OCI-LY3 (cell line): ENCODE measurements around the gene ZNF280B.

Experiments
- H2AFZ ChIP-seq: fragments of 200-600, 300-600 bp; shearing (Covaris generic); 2 replicates; pipeline ENCODE4 v1.6.0; 2014; ENCODE audit warnings: antibody characterized with exemption, low read depth, low read length
- H3K27ac ChIP-seq: fragments of 200-600, 300-600 bp; sonication (generic); 2 replicates; pipeline ENCODE4 v1.5.1; 2014; ENCODE audit warnings: mild to moderate bottlenecking, low read length, moderate library complexity, mixed read lengths
- H3K27me3 ChIP-seq: fragments of 200-600, 300-600 bp; sonication (generic); 2 replicates; pipeline ENCODE4 v1.6.1; 2014; ENCODE audit warnings: low read depth, low read length, mixed read lengths
- H3K36me3 ChIP-seq: fragments of 200-600, 300-600 bp; sonication (generic); replicated peaks from 2 replicates; pipeline ENCODE3; 2014; ENCODE audit warnings: low read depth, low read length, mixed read lengths
- H3K4me1 ChIP-seq: fragments of 300-600, 200-600 bp; sonication (generic); 2 replicates; pipeline ENCODE4 v1.6.1; 2014; ENCODE audit warnings: low read length, mixed read lengths
- H3K4me2 ChIP-seq: fragments of 200-600, 300-600 bp; sonication (generic); 2 replicates; pipeline ENCODE4 v1.6.1; 2014; ENCODE audit warnings: low read length, mixed read lengths
- H3K4me3 ChIP-seq: fragments of 300-600, 200-600 bp; sonication (generic); 2 replicates; pipeline ENCODE4 v1.5.1; 2014; ENCODE audit warnings: antibody characterized with exemption, mild to moderate bottlenecking, low read length, moderate library complexity
- H3K79me2 ChIP-seq: fragments of 300-600, 200-600 bp; shearing (Covaris generic); 2 replicates; pipeline ENCODE4 v1.6.1; 2014; ENCODE audit warnings: mild to moderate bottlenecking, low read length, mixed read lengths
- H3K9ac ChIP-seq: fragments of 300-600, 200-600 bp; shearing (Covaris generic); 2 replicates; pipeline ENCODE4 v1.6.0; 2014; ENCODE audit warnings: mild to moderate bottlenecking, low read length, moderate library complexity
- H3K9me3 ChIP-seq: fragments of 200-600, 300-600 bp; shearing (Covaris generic); 2 replicates; pipeline ENCODE4 v1.6.1; 2014; ENCODE audit warnings: low read length, mixed read lengths; ENCODE audit not compliant: insufficient read depth
- H4K20me1 ChIP-seq: fragments of 200-600, 300-600 bp; sonication (generic); 2 replicates; pipeline ENCODE4 v1.6.1; 2016; ENCODE audit warnings: low read length, mixed read lengths; ENCODE audit not compliant: insufficient read depth
- CTCF ChIP-seq: fragments of 200-600, 300-600 bp; sonication (generic); IDR thresholded peaks from 2 replicates; pipeline ENCODE4 v1.5.1; 2014; ENCODE audit warnings: antibody characterized with exemption, low read length, low read depth
- EZH2phosphoT487 ChIP-seq: fragments of 200-600 bp; shearing (Covaris generic); IDR thresholded peaks from 2 replicates; pipeline ENCODE4 v1.6.1; 2018; ENCODE audit warnings: antibody characterized with exemption, mixed run types, low read depth

Gene ZNF280B

GRCh38 chr22:22484023-22484422, 24.5 kb downstream of the ZNF280B start:
- no peak overlapping the region for H3K9ac ChIP-seq
- H3K4me2 ChIP-seq: no peak overlapping the region
- H4K20me1 ChIP-seq: no peaks in the 10 kb centered on the region
- H3K4me1 ChIP-seq: no peaks in the 10 kb centered on the region
- H2AFZ ChIP-seq: no peak overlapping the region
- no peak overlapping the region for H3K4me3 ChIP-seq
- TF ChIP-seq CTCF (no peak), EZH2phosphoT487 (no peak)
- no peaks in the 10 kb centered on the region for H3K27me3 ChIP-seq
- peaks cover 6% of the 10 kb centered on the region for H3K36me3 ChIP-seq
- H3K79me2 ChIP-seq: no peaks in the 10 kb centered on the region
- H3K9me3 ChIP-seq: no peaks in the 10 kb centered on the region
- no peak overlapping the region for H3K27ac ChIP-seq

- Histone ChIP-seq H3K9me3 (no peaks in the 10 kb centered on the region), H3K27ac (no peak overlapping the region), H3K4me1 (no peaks in the 10 kb centered on the region), H3K27me3 (no peaks in the 10 kb centered on the region), H2AFZ (no peak overlapping the region), H3K36me3 (no peaks in the 10 kb centered on the region), H3K4me3 (no peak overlapping the region), H3K79me2 (no peaks in the 10 kb centered on the region), H3K4me2 (no peak overlapping the region), H3K9ac (no peak overlapping the region), H4K20me1 (no peaks in the 10 kb centered on the region)
- no peak for TF ChIP-seq EZH2phosphoT487
- no peak for TF ChIP-seq CTCF
These were observed 27.6 kb downstream of the ZNF280B start for GRCh38 chr22:22480940-22481339.

- no peak overlapping the region for H3K9ac ChIP-seq
- H2AFZ ChIP-seq: no peak overlapping the region
- H3K27ac ChIP-seq: no peak overlapping the region
These were observed 28.5 kb downstream of the ZNF280B start for GRCh38 chr22:22479999-22480532.

GRCh38 chr22:22479116-22479515, 29.4 kb downstream of the ZNF280B start:
- Histone ChIP-seq H3K9me3 (no peaks in the 10 kb centered on the region), H3K27ac (no peak overlapping the region), H3K27me3 (no peaks in the 10 kb centered on the region), H3K4me2 (no peak overlapping the region), H3K79me2 (no peaks in the 10 kb centered on the region), H3K36me3 (no peaks in the 10 kb centered on the region), H3K9ac (no peak overlapping the region), H4K20me1 (no peaks in the 10 kb centered on the region), H3K4me3 (no peak overlapping the region), H3K4me1 (no peaks in the 10 kb centered on the region), H2AFZ (no peak overlapping the region)
- TF ChIP-seq EZH2phosphoT487 (no peak), CTCF (no peak)

More at GRCh38 chr22:22479999-22480532, 28.5 kb downstream of the ZNF280B start:
- Histone ChIP-seq H3K4me2 (no peak overlapping the region), H3K4me3 (no peak overlapping the region), H4K20me1 (no peaks in the 10 kb centered on the region), H3K9me3 (no peaks in the 10 kb centered on the region), H3K27me3 (no peaks in the 10 kb centered on the region), H3K4me1 (no peaks in the 10 kb centered on the region), H3K36me3 (no peaks in the 10 kb centered on the region), H3K79me2 (no peaks in the 10 kb centered on the region)
- TF ChIP-seq EZH2phosphoT487: no peak
- no peak for TF ChIP-seq CTCF
